Gastrocnemius medialis (tissue), 4 donors: ENCODE data around the gene PLXNA1. TPM values are rescaled to one million over a fixed set of nuclear protein-coding genes. Genes with fewer than 3 reads are reported as not detected.
A peak's percentile ranks its signal among the peaks of the same experiment; 100 is the strongest.

ENCODE experiments used
- ATAC-seq, 2 donors: fragments of 150-250 bp; one replicate each; pipeline ENCODE4 v1.9.1; 2016
- DNase-seq, 2 donors: peaks; one replicate each; pipeline ENCODE4 v3.0.0-alpha.2; 2019
- H3K27ac ChIP-seq, 4 donors: fragments of 200-600 bp; sonication (generic); 1 replicate in 1 of 4; 2 replicates in 3 of 4; pipeline ENCODE4 v1.5.1; 2016 to 2018; ENCODE audit warnings: mild to moderate bottlenecking in 2 of 4, moderate library complexity in 1 of 4
- H3K27me3 ChIP-seq, 3 donors: fragments of 200-600 bp; sonication (generic) in 2 of 3; 1 replicate in 1 of 3; 2 replicates in 2 of 3; pipeline versions ENCODE4 v1.5.1 to v1.6.0; 2016 to 2019; ENCODE audit warnings: mild to moderate bottlenecking in 1 of 3, moderate library complexity in 1 of 3
- H3K36me3 ChIP-seq, 2 donors: fragments of 200-600 bp; sonication (generic) in 1 of 2; one replicate each; pipeline ENCODE4 v1.5.1; 2017 to 2018
- H3K4me1 ChIP-seq, 2 donors: fragments of 200-600 bp; sonication (generic) in 1 of 2; one replicate each; pipeline ENCODE4 v1.5.1; 2016 to 2017; ENCODE audit warnings: mild to moderate bottlenecking in 2 of 2
- H3K4me3 ChIP-seq, 4 donors: fragments of 200-600 bp; sonication (generic) in 3 of 4; 1 replicate in 1 of 4; 2 replicates in 3 of 4; pipeline ENCODE4 v1.5.1; 2016 to 2019; ENCODE audit warnings: mild to moderate bottlenecking in 2 of 4
- H3K9me3 ChIP-seq, 3 donors: fragments of 200-600 bp; sonication (generic) in 2 of 3; 1 replicate in 1 of 3; 2 replicates in 2 of 3; pipeline ENCODE4 v1.5.1; 2016 to 2019
- CTCF ChIP-seq, 5 experiments: fragments of 450-650 bp in 3 of 5; fragments of 200-600 bp in 2 of 5; sonication (generic) in 2 of 5; IDR thresholded peaks in 4 of 5; conservative IDR thresholded peaks in 1 of 5; 1 replicate in 4 of 5; 2 replicates in 1 of 5; pipeline ENCODE4 v1.5.1; 2016 to 2019; ENCODE audit warnings: antibody characterized with exemption in 5 of 5, mild to moderate bottlenecking in 3 of 5, moderate library complexity in 3 of 5
- POLR2A ChIP-seq, 2 donors: fragments of 450-650 bp; IDR thresholded peaks; one replicate each; pipeline ENCODE4 v1.6.1; 2017; ENCODE audit warnings: antibody characterized with exemption in 2 of 2, mild to moderate bottlenecking in 2 of 2, moderate library complexity in 2 of 2
- in situ Hi-C, 4 donors: fragments of 200-750 bp; cut with MboI; loops; one replicate each; pipeline versions ENCODE4 v1.15.0 to v1.8.0; 2017; ENCODE audit warnings: low sequenced_read_pairs in 4 of 4
- intact Hi-C: fragments of 100-400 bp; cut with DNase I; formaldehyde crosslinking; loops from one replicate; pipeline ENCODE4 v1.15.1; 2023; ENCODE audit warnings: low total_unique reads
- total RNA-seq, 4 donors: library from RNA; depleted of rRNA; stranded (reverse); fragments of >200 nt; gene quantifications; one replicate each; pipeline versions ENCODE4 v1.1.0 to v1.2.3, GENCODE V29; 2016

The PLXNA1 gene
- total RNA-seq, 4 donors from 2014 or later: 12.7 to 27.9 (median 19.5) TPM

GRCh38 chr3:126961191-126961790, 21.6 kb upstream of the PLXNA1 start:
- TF ChIP-seq POLR2A (IDR thresholded peaks at IDR 0.05): no peak
- no peak for TF ChIP-seq CTCF (IDR thresholded peaks at IDR 0.05 in 4 of 5, conservative IDR thresholded peaks at IDR 0.05 in 1 of 5)
- no peaks in the 10 kb centered on the region for H3K27me3 ChIP-seq
- intact Hi-C loops (loop anchor here (2.0 to 5.0 kb wide), 3 partner anchors 22 to 214 kb away; partner anchors contain the start of gene PLXNA1), in situ Hi-C loops (loop anchor here in 1 of 4 donors (25.0 kb wide), 1 partner anchor 199 kb away; no protein-coding TSS in a partner anchor)
- ATAC-seq (peak; percentile 86 to 87), DNase-seq (peak; percentile 73 to 95)
- H3K4me1 ChIP-seq: peaks cover 50 to 55% of the 10 kb centered on the region in 2 donors
- H3K9me3 ChIP-seq: no peaks in the 10 kb centered on the region
- peak overlapping the region; percentile 79 to 88 (median 82) for H3K27ac ChIP-seq
- no peaks in the 10 kb centered on the region for H3K36me3 ChIP-seq
- no peak overlapping the region for H3K4me3 ChIP-seq

- ATAC-seq: peak; percentile 55 to 66
- TF ChIP-seq POLR2A (IDR thresholded peaks at IDR 0.05) (no peak), CTCF (IDR thresholded peaks at IDR 0.05 in 4 of 5, conservative IDR thresholded peaks at IDR 0.05 in 1 of 5) (no peak)
- no peaks in the 10 kb centered on the region for H3K27me3 ChIP-seq
- H3K27ac ChIP-seq: peak overlapping the region; percentile 79 to 88 (median 82)
- H3K9me3 ChIP-seq: no peaks in the 10 kb centered on the region
- no peak overlapping the region for H3K4me3 ChIP-seq
- peak; percentile 37 to 90 for DNase-seq
- intact Hi-C loops (loop anchor here (2.0 to 5.0 kb wide), 3 partner anchors 21 to 215 kb away; partner anchors contain the start of gene PLXNA1), in situ Hi-C loops (loop anchor here in 1 of 4 donors (25.0 kb wide), 1 partner anchor 200 kb away; no protein-coding TSS in a partner anchor)
- no peaks in the 10 kb centered on the region for H3K36me3 ChIP-seq
- H3K4me1 ChIP-seq: peaks cover 50 to 55% of the 10 kb centered on the region in 2 donors
These were observed 21.0 kb upstream of the PLXNA1 start for GRCh38 chr3:126961791-126962461.

- H3K4me3 ChIP-seq: no peak overlapping the region
- in situ Hi-C loops: loop anchor here in 1 of 4 donors (25.0 kb wide), 1 partner anchor 200 kb away; no protein-coding TSS in a partner anchor
- no peaks in the 10 kb centered on the region for H3K36me3 ChIP-seq
- peaks cover 50 to 55% of the 10 kb centered on the region in 2 donors for H3K4me1 ChIP-seq
- intact Hi-C loops: loop anchor here (5.0 kb wide), 1 partner anchor 215 kb away; no protein-coding TSS in a partner anchor
- peak overlapping the region; percentile 79 to 88 (median 82) for H3K27ac ChIP-seq
- DNase-seq (no peak), ATAC-seq (no peak)
- H3K9me3 ChIP-seq: no peaks in the 10 kb centered on the region
- no peak for TF ChIP-seq POLR2A (IDR thresholded peaks at IDR 0.05)
- TF ChIP-seq CTCF (IDR thresholded peaks at IDR 0.05 in 4 of 5, conservative IDR thresholded peaks at IDR 0.05 in 1 of 5): no peak
- no peaks in the 10 kb centered on the region for H3K27me3 ChIP-seq
These were observed 20.2 kb upstream of the PLXNA1 start for GRCh38 chr3:126962756-126963155.

- Histone ChIP-seq H3K36me3 (no peaks in the 10 kb centered on the region), H3K4me1 (peaks cover 50 to 55% of the 10 kb centered on the region in 2 donors), H3K27me3 (no peaks in the 10 kb centered on the region), H3K9me3 (no peaks in the 10 kb centered on the region), H3K4me3 (no peak overlapping the region), H3K27ac (peak overlapping the region in 1 of 4 donors; percentile 88)
- in situ Hi-C loops (loop anchor here in 1 of 4 donors (25.0 kb wide), 1 partner anchor 201 kb away; no protein-coding TSS in a partner anchor), intact Hi-C loops (loop anchor here (5.0 kb wide), 1 partner anchor 216 kb away; no protein-coding TSS in a partner anchor)
- DNase-seq (peak in 1 of 2 donors; percentile 9), ATAC-seq (no peak)
- TF ChIP-seq CTCF (IDR thresholded peaks at IDR 0.05 in 4 of 5, conservative IDR thresholded peaks at IDR 0.05 in 1 of 5) (no peak), POLR2A (IDR thresholded peaks at IDR 0.05) (no peak)
These were observed 19.4 kb upstream of the PLXNA1 start for GRCh38 chr3:126963261-126964190.
